Stimulated activated CD4-positive, alpha-beta T cell treated with anti-CD3 and anti-CD28 coated beads, Interleukin-4, amount 100 ng/mL, for 4 hours (primary cell): ENCODE results near the gene CDK19.

Source experiments
- DNase-seq, 2 experiments: peaks; one replicate each; pipeline ENCODE4 v3.0.0-alpha.2; 2020

The CDK19 gene

DNA sequence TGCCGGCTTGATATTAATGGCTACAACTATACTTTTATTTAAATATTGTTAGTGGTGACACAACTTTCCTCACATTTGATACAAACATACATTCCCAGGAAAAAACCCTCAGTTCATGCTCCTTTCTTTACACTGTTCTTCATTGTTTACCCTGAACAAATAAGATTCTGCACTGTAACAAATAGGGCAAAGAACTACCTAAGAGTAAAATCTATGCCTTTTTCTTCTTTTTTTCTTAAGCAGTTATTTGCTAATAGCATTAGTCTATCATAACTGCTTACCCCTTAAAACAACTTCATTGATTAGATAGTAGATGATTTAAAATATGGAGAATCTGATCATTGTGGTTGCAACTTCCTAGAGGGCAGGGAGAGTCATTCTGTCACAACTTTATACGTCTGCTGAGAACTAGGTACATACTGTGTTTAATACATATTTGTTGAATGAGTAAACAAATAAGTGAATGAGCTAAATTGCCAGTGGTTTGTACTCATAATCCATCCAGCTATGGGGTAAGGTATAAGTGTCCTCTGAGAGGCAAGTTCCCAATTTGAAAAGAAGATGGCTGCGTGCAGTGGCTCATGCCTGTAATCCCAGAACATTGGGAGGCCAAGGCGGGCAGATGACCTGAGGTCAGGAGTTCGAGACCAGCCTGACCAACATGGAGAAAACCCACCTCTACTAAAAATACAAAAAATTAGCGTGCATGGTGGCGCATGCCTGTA lies 161.0 kb downstream of the CDK19 start:
- no peak for DNase-seq

DNA sequence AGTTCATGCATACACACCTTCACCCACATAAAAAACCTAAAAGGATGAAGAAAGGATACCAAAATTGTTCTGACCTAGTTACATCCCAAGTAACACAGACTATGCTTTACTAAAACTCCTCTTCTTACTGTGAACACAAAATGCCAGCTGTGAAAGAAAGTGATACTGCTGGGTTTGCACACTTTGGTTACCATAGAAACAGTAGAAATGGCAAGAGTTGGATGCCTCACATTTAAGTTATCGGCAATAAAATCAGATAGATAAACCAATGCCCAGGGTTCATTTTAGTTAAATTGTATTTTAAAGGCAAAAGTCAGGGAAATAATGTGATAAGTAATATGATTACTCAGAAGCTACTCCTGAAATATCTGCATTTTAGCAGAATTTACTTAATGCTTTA lies 161.9 kb downstream of the CDK19 start:
- DNase-seq = no peak

DNA sequence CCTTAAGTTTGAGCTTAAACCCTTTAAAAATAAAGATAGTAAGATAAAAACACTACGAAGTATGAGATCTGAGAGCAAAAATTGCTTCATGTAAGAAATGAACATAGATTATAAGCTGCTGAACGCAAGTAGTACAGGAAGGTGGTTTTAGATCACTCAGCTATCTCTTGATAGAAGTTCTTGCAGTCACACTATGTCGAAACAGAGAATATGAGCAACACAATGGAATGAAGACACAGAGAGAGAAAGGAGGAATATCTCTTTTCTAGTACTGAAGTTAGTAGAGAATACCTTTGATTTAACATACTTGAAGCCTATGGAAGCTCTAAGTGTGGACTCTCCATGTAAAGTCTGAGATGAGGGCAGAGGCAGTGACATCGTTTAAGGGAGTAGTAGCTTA lies 162.7 kb downstream of the CDK19 start:
- DNase-seq = no peak

DNA sequence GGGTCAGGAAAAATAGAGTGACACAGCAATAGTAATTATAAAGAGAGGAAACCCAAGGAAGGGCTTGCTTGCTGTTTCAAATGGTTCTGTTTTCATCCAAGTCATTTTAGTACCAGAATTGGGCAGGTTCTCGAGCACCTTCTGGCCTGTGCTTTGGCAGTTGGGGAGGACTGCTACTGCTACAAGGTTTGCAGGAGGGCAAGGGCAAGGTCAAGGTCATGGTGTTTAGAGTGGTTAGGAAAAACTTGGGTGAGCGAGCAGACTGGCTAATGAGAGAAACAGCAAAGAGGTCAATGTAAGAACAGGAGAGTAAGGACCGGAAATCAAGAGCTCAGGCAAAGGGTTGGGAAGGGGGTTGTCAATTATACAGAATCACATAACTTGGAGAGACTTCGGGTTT lies 164.5 kb downstream of the CDK19 start:
- no peak for DNase-seq

GRCh38 chr6:110649704-110650103 lies 165.6 kb downstream of the CDK19 start:
- DNase-seq = no peak

- DNase-seq = no peak
These were observed 168.0 kb downstream of the CDK19 start for GRCh38 chr6:110646951-110647910.

GRCh38 chr6:110646419-110646698 lies 168.9 kb downstream of the CDK19 start:
- no peak for DNase-seq

DNA sequence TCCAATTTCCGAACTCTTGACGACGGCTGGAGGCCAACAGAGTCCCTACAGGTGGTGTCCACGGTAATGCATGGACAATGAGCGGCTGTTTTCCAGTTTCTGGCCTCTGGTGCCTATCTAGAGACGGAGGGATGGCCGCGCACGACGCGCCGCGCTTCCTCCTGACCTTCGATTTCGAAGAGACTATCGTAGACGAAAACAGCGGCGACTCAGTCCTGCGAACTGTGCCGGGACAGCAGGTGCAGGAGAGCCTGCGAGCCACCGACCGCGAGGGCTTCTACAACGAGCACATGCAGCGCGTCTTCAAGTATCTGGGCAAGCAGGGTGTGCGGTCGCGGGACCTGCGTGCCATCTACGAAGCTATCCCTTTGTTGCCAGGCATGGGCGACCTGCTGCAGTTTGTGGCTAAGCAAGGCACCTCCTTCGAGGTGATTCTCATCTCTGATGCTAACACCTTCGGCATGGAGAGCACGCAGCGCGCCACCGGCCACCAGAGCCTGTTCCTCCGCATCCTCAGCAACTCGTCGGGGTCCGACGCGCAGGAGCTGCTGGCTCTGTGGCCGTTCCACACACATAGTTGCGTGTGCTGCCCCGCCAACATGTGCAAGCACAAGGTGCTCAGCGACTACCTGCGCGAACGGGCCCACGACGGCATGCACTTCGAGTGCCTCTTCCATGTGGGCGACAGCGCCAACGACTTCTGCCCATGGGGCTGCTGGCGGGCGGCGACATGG lies 169.4 kb downstream of the CDK19 start:
- no peak for DNase-seq

GRCh38 chr6:110643175-110643574 lies 172.1 kb downstream of the CDK19 start:
- DNase-seq = no peak

GRCh38 chr6:110642711-110643110 lies 172.6 kb downstream of the CDK19 start:
- no peak for DNase-seq

DNA sequence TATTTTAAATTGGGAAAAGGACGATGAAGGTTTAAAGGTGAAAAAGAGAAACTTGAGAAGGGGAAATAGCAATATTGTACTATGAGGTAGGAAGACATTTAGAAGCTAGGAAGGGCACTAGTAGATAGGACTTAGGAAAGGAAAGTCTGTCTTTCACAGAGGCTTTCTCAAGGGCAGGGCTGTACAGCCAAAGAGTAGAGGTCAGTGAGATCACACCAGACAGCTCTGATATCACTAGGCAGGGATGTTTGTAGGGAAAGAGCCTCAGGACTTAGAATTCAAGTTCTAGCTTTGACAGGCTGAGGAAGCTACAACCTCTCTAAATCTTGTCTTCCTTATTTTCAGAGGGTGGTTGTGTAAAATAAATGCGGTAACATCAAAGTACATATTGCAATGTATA lies 178.5 kb downstream of the CDK19 start:
- DNase-seq = no peak

DNA sequence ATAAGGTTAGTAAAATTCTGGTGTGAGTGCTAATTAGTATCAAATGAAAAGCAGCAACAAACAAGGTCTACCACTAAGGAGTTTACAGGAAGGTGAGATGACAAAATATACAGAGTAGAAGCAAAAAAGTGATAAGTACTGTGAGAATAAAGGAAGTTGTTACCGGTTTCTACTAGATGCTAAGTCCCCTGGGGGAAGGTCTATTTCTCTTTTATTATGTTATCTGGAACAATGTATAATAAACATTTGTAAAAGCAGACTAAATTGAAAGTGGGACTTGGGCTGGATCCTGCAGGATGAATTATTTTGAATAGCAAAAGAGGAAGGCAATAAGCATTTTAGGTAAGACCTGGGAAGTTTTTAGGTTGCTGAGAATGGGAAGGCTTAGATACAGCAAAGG lies 180.2 kb downstream of the CDK19 start:
- no peak for DNase-seq

DNA sequence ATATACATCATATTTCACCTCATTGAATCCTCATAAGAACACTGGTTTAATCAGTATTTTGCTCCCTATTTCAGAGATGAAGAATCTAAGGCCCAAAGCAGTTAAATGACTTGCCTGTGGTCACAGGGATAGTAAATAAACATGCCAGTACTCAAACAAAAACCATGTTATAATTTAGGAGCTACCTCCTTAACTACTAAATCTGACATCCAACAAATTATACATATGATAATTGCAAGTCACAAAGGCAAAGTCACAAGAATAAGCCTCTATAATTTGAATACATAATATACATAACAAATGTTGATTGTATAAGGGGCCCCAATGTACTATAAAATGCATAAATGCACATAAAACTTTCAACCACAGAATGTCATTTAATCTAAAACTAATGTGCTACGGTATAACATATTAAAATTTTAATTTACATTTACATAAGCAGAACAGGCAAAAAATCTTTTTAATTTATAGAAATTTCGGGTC lies 181.5 kb downstream of the CDK19 start:
- no peak for DNase-seq

- no peak for DNase-seq
These were observed 186.1 kb downstream of the CDK19 start for GRCh38 chr6:110629153-110629552.

DNA sequence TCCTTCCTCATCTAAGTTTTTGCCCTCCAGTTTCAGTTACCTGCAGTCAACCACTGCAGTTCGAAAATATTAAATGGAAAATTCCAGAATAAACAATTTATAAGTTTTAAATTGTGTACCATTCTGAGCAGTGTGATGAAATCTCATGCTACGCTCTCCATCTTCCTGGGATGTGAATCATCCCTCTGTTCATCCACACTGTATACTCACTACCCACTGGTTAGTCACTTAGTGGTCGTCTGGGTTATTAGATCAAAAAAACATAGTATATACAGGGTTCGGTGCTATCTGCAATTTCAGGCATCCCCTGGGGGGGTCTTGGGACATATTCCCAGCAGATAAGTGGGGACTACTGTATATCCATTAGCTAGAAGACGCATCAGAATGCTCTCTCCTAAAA lies 186.9 kb downstream of the CDK19 start:
- no peak for DNase-seq

GRCh38 chr6:110626442-110626841 lies 188.8 kb downstream of the CDK19 start:
- DNase-seq = no peak

- DNase-seq = no peak
These were observed 189.4 kb downstream of the CDK19 start for GRCh38 chr6:110625883-110626282.

DNA sequence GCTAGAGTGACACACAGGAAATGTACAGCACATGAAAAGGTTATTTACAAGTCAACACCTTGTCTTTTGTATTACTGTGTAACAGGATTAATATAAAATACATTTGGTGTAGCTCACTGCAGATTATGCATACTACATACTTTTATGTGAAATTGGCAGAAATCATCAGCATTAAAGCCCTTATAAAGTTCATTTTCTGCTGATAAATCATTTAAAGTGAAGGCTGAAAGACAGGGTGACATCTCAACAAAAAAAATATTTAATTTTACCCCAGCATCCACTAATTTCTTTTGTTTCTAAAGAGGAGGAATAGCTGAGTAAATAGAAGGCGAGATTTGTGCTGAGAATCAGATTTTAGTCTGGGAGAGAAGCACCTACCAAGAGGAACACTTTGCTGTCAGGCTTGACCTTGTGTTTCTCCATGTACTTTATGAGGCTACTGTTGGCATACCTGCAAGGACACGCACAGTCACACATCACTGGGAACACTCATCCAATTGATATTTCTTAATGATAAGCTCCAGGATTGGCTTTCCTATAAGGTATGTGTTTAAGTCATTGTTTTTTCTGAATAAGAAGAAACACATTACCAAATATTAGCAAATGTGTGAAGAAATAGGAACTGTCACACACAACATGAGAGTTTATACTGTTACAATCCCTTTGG lies 192.2 kb downstream of the CDK19 start:
- no peak for DNase-seq

DNA sequence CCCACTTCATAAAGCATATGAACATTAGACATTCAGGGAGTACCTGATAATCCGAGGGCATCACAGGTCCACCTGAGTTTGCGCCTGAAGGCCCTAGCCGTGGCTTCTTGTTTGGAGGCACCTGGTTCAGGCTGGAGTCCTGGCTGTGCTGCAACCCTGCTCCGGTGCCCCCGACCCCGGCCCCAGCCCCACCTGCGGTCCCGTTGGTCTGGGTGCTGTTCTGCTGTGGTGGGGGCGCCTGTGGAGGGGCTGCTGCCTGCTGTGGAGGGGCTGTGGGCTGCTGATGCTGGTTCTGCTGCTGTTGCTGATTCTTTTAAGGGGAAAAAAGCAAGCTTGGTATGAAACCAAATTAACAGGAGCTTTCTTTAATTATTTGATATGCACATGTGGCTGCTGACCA lies 194.2 kb downstream of the CDK19 start:
- DNase-seq = no peak

DNA sequence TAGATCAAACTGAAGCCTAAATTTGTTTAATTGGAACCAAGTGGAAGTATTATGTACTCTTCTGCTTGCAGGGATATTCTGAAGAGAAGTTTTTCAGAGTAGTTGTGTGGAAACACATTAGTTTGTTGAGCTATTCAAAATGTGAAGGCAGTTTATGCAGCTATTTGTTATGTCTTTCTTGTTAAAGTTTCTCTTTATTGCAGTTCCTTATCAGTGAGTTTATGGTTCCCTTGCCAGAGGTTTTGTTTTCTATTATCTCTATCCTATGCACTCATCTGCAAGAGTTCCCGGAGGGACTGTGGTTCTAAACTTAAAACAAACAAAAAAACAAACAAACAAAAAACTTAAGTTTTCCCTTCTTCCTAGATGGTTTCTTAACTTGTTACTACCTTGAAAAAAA lies 195.2 kb downstream of the CDK19 start:
- DNase-seq = no peak

DNA sequence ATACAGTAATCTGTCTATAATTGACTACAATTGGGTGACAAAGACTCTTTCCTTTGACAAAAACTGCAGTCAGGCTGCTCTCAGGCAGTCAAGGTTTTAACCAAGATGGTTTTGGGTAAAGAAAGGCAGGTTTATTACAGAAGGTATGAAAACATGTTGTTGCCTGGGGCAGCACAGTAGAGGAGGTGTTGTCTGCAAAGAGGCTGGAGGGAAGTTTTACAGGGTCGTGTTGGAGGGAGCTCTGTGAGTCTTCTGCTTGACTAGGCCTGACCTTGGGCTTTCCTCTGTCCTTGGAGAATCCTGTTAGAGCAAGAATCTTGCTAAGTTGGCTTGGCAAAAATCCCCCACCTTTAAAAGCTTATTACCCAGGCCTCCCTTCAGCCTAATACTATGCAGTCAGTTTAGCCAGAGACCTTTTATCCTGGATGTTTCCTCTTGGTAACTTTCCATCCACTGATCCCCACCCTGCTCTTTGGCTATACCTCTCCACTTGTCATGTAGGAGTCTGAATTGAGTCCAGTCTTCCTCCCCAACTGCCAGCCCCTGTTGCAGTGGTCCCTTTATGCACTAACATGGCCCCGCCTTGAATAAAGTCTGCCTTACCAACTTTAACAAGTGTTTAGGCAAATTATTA lies 195.9 kb downstream of the CDK19 start:
- no peak for DNase-seq

DNA sequence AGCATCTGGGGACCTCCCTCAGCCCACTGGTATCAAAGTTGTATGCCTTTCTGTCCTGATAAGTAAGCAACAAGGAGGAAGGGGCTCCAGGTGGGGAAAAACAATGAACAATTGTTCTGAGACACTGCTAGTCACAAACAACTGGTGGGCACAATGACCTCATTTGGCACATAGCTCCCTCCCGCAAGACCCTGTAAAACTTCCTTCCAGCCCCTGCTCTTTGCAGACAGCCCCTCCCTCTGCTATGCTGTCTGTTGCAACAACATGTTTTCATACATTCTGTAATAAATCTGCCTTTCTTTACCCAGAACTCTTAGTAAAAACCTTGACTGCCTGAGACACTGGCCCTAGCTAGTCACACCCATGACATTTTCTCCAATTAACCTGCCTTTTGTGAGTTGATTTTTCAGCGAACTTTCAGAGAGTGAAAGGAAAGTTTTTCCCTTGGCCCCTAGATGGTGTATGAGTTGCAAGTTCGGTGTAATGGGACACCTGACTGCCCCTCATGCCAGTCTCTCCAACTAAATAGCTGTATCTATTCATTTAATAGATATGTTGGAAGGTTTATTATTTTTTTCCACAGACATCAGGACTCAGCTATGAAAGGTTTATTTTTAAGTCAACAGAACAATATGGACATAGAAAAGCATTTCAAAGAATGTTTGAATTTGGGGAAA lies 196.5 kb downstream of the CDK19 start:
- no peak for DNase-seq
